CD4-positive, CD25-positive, alpha-beta regulatory T cell (primary cell): ENCODE measurements around the gene FBXO22. TPM values are rescaled to one million over a fixed set of nuclear protein-coding genes. Genes with fewer than 3 reads are reported as not detected.
"Not testable (repeated sequence)": the region's sequence is repeated elsewhere in the genome, so short reads cannot be mapped to it uniquely, and the experiment has no call there.

Experiments
- ATAC-seq, 2 donors: fragments of 150-1000 bp; cut with Tn5 transposase; one replicate each; pipeline ENCODE4 v1.10.0; 2021; ENCODE audit warnings: low read depth in 2 of 2, moderate number of reproducible peaks in 2 of 2, moderate library complexity in 1 of 2
- DNase-seq, 3 donors: peaks; one replicate each; pipeline versions ENCODE4 v3.0.0 to v3.0.0-alpha.2; 2012 to 2022; ENCODE audit warnings: mixed read lengths in 1 of 3
- H3K27ac ChIP-seq: one replicate; pipeline ENCODE4 v1.7.0; 2013; ENCODE audit warnings: mild to moderate bottlenecking, low read length; ENCODE audit not compliant: insufficient read depth, poor library complexity, severe bottlenecking
- H3K27me3 ChIP-seq: one replicate; pipeline ENCODE4 v1.7.0; 2013; ENCODE audit warnings: low read length; ENCODE audit not compliant: control insufficient read depth, insufficient read depth
- H3K36me3 ChIP-seq: one replicate; pipeline ENCODE4 v1.7.0; 2013; ENCODE audit warnings: mild to moderate bottlenecking, low read length, moderate library complexity; ENCODE audit not compliant: control insufficient read depth, insufficient read depth
- H3K4me1 ChIP-seq: 2 replicates; pipeline ENCODE4 v1.7.0; 2013; ENCODE audit warnings: mild to moderate bottlenecking, low read length; ENCODE audit not compliant: insufficient read depth, control insufficient read depth, poor library complexity, severe bottlenecking
- H3K4me3 ChIP-seq: one replicate; pipeline ENCODE4 v1.7.0; 2013; ENCODE audit warnings: low read depth, mild to moderate bottlenecking, low read length, moderate library complexity
- H3K9me3 ChIP-seq, 2 experiments: 1 replicate in 1 of 2; 2 replicates in 1 of 2; pipeline ENCODE4 v1.7.0; 2013; ENCODE audit warnings: low read length in 2 of 2, mild to moderate bottlenecking in 1 of 2, moderate library complexity in 1 of 2; ENCODE audit not compliant: control insufficient read depth in 2 of 2
- H3K27ac Mint-ChIP-seq, 3 donors: one replicate each; pipeline ENCODE4 v1.8.0; 2020 to 2022; ENCODE audit warnings: mild to moderate bottlenecking in 3 of 3, mixed read lengths in 3 of 3, moderate library complexity in 2 of 3
- H3K27me3 Mint-ChIP-seq: one replicate; pipeline ENCODE4 v1.8.0; 2022; ENCODE audit warnings: mild to moderate bottlenecking, mixed read lengths
- H3K36me3 Mint-ChIP-seq: one replicate; pipeline ENCODE4 v1.8.0; 2020; ENCODE audit warnings: mixed read lengths
- H3K4me1 Mint-ChIP-seq, 4 donors: one replicate each; pipeline ENCODE4 v1.8.0; 2020 to 2022; ENCODE audit warnings: mixed read lengths in 4 of 4, mild to moderate bottlenecking in 1 of 4
- H3K4me3 Mint-ChIP-seq, 4 donors: one replicate each; pipeline ENCODE4 v1.8.0; 2020 to 2022; ENCODE audit warnings: mild to moderate bottlenecking in 4 of 4, mixed read lengths in 4 of 4, moderate library complexity in 3 of 4
- H3K9me3 Mint-ChIP-seq, 7 donors: one replicate each; pipeline ENCODE4 v1.8.0; 2020 to 2022; ENCODE audit warnings: mixed read lengths in 7 of 7, mild to moderate bottlenecking in 3 of 7, moderate library complexity in 2 of 7
- polyA plus RNA-seq, 4 donors: library from polyadenylated mRNA; unstranded; fragments of 300-500 nt; fragmentation: Illumina TruSeq; gene quantifications; one replicate each; pipeline ENCODE4 v1.2.3, GENCODE V29; 2021
- total RNA-seq: library from RNA; stranded (reverse); gene quantifications from one replicate; pipeline ENCODE4 v1.2.3, GENCODE V29; 2022

The FBXO22 gene
- total and polyA plus RNA-seq, 5 donors from 2014 or later: 11.3 to 27.3 (median 19.8) TPM

DNA sequence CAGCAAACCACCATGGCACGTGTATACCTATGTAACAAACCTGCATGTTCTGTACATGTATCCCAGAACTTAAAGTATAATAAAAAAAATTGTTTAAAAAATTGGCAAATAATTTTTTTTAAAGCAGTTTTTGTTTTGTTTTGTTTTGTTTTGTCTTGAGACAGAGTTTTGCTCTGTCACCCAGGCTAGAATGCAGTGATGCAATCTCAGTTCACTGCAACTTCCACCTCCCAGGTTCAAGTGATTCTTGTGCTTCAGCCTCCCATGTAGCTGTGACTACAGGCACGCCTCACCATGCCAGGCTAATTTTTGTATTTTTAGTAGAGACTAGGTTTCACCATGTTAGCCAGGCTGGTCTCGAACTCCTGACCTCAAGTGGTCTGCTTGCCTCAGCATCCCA is 81.0 kb downstream of the FBXO22 start:
- not testable (repeated sequence) for H3K4me3 Mint-ChIP-seq, H3K9me3 ChIP-seq, H3K36me3 ChIP-seq, H3K36me3 Mint-ChIP-seq, H3K27ac Mint-ChIP-seq, H3K27ac ChIP-seq, DNase-seq, H3K4me1 ChIP-seq, H3K4me1 Mint-ChIP-seq, H3K9me3 Mint-ChIP-seq, ATAC-seq, H3K4me3 ChIP-seq
- peaks cover 12% of the 10 kb centered on the region for H3K27me3 ChIP-seq
- H3K27me3 Mint-ChIP-seq: peaks cover 40% of the 10 kb centered on the region

DNA sequence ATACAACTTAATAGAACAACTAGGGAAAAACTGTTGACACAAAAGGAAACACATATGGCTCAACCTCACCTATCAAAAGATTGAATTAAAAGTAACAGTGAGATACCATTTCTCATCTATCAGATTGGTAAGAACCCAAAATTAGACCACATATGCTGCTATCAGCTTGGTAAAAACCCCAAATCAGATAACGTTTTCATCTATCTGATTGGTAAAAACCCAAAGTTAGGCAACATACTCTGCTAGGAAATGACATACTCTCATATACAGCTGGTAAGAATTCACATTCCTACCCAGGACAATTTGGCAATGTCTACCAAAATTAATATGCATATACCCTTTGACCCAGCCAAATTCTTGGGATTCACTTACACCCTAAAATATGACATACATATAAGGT is 82.3 kb downstream of the FBXO22 start:
- H3K27me3 ChIP-seq: peaks cover 8% of the 10 kb centered on the region
- no peak overlapping the region for H3K4me3 ChIP-seq
- no peak for DNase-seq
- no peaks in the 10 kb centered on the region for H3K36me3 ChIP-seq
- H3K9me3 ChIP-seq: no peaks in the 10 kb centered on the region
- H3K4me3 Mint-ChIP-seq: no peak overlapping the region
- no peaks in the 10 kb centered on the region for H3K4me1 Mint-ChIP-seq
- no peak overlapping the region for H3K27ac Mint-ChIP-seq
- ATAC-seq: no peak
- no peak overlapping the region for H3K27ac ChIP-seq
- no peaks in the 10 kb centered on the region for H3K36me3 Mint-ChIP-seq
- peaks cover 43% of the 10 kb centered on the region for H3K27me3 Mint-ChIP-seq
- H3K4me1 ChIP-seq: no peaks in the 10 kb centered on the region
- no peaks in the 10 kb centered on the region for H3K9me3 Mint-ChIP-seq

DNA sequence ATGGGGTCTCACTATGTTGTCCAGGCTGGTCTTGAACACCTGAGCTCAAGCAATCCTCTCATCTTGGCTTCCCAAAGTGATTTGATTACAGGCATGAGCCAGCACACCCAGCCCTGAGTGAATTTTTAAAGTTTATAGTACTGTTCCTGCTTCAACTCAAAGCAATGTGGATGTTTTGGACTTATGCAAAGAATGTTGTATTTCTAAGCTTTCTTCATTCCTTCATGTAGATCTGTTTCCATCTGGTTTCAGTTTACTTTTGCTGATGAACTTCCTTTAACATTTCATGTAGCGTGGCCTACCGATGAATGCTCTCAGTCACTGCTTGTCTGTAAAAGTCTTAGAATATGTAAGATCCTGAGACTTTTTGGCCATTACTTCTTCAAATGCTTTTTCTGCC is 85.4 kb downstream of the FBXO22 start:
- no peak overlapping the region for H3K4me3 Mint-ChIP-seq
- ATAC-seq (no peak), DNase-seq (no peak)
- peaks cover 6% of the 10 kb centered on the region for H3K27me3 ChIP-seq
- H3K4me1 ChIP-seq: no peaks in the 10 kb centered on the region
- no peaks in the 10 kb centered on the region for H3K4me1 Mint-ChIP-seq
- no peak overlapping the region for H3K27ac ChIP-seq
- H3K36me3 ChIP-seq: no peaks in the 10 kb centered on the region
- H3K27me3 Mint-ChIP-seq: peaks cover 37% of the 10 kb centered on the region
- no peak overlapping the region for H3K4me3 ChIP-seq
- no peak overlapping the region for H3K27ac Mint-ChIP-seq
- H3K36me3 Mint-ChIP-seq: peaks cover under 1% of the 10 kb centered on the region
- peaks cover 0 to 4% (median 1%) of the 10 kb centered on the region in 7 donors for H3K9me3 Mint-ChIP-seq
- H3K9me3 ChIP-seq: peaks cover 3 to 4% of the 10 kb centered on the region in 2 experiments

DNA sequence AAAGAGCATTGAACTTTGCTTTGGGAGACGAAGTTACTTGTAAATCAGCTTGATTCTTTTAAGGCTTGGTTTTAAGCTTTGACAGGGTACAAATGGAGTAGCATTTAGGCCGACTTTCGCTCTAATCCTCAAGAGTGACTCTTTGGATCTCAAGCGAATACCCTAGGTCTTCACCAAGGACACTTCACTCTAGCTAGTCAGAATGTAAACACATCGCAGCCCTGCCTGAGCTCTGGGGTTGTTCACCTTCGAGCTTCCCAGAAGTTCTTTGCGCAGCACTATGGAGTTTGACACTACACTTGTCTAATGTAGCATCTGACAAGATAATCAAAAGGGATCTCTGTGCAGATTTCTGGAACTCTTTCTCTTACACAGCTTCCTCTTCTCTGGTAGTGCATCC is 86.2 kb downstream of the FBXO22 start:
- H3K4me1 Mint-ChIP-seq: no peaks in the 10 kb centered on the region
- no peak for ATAC-seq

More for the DNA sequence above, 86.2 kb downstream of the FBXO22 start:
- Histone ChIP-seq H3K27ac (no peak overlapping the region), H3K36me3 (no peaks in the 10 kb centered on the region), H3K27me3 (peaks cover 6% of the 10 kb centered on the region), H3K4me1 (no peaks in the 10 kb centered on the region), H3K4me3 (no peak overlapping the region), H3K9me3 (peaks cover 3 to 4% of the 10 kb centered on the region in 2 experiments)
- Mint-ChIP-seq H3K4me3 (no peak overlapping the region), H3K9me3 (peaks cover 0 to 9% (median 4%) of the 10 kb centered on the region in 7 donors), H3K27me3 (peaks cover 45% of the 10 kb centered on the region), H3K36me3 (peaks cover 6% of the 10 kb centered on the region), H3K27ac (no peak overlapping the region)
- DNase-seq: no peak

Other genes starting within 250 kb of the FBXO22 start
- gene CSPG4, start 191.0 kb upstream of the FBXO22 start, total RNA-seq: not detected
- not detected for gene CSPG4, start 191.0 kb upstream of the FBXO22 start, polyA plus RNA-seq
- 29.5 TPM for gene UBE2Q2, start 60.4 kb upstream of the FBXO22 start, total RNA-seq
- gene UBE2Q2, start 60.4 kb upstream of the FBXO22 start, polyA plus RNA-seq: 10 to 100 TPM; 27.8 to 32.5 (median 29.7) TPM
- not detected for gene NRG4, start 108.5 kb downstream of the FBXO22 start, total RNA-seq
- not detected for gene NRG4, start 108.5 kb downstream of the FBXO22 start, polyA plus RNA-seq
- 0.25 TPM for gene TMEM266, start 156.1 kb downstream of the FBXO22 start, total RNA-seq
- gene TMEM266, start 156.1 kb downstream of the FBXO22 start, polyA plus RNA-seq: under 1 TPM; 0.08 to 0.22 (median 0.16) TPM